DMS79 treated with DMSO at 0.1 percent for 48 hours (cell line): Measurements from ENCODE around the gene OARD1.
"Not testable (repeated sequence)": the region's sequence is repeated elsewhere in the genome, so short reads cannot be mapped to it uniquely, and the experiment has no call there.

Source experiments
- DNase-seq: peaks from one replicate; lab custom pipeline; 2025; lab: John Stamatoyannopoulos, UW

Gene OARD1

GRCh38 chr6:41025966-41026530, 46.1 kb downstream of the OARD1 start:
- peak; percentile 8 for DNase-seq

- no peak for DNase-seq
Measured at GRCh38 chr6:41023114-41023513, 49.0 kb downstream of the OARD1 start.

- DNase-seq = peak; percentile 22
Measured at GRCh38 chr6:41022294-41022693, 49.9 kb downstream of the OARD1 start.

- DNase-seq = peak; percentile 50
Measured at GRCh38 chr6:41021832-41022231, 50.3 kb downstream of the OARD1 start.

- no peak for DNase-seq
Measured at GRCh38 chr6:41017663-41018062, 54.5 kb downstream of the OARD1 start.

GRCh38 chr6:41015860-41016259, 56.3 kb downstream of the OARD1 start:
- not testable (repeated sequence) for DNase-seq

- no peak for DNase-seq
Measured at GRCh38 chr6:41014780-41015179, 57.4 kb downstream of the OARD1 start.
